Vagina (tissue), 2 donors: Measurements from ENCODE around the gene IL18BP. TPM values are rescaled to one million over a fixed set of nuclear protein-coding genes. Genes with fewer than 3 reads are reported as not detected.
A peak's percentile ranks its signal among the peaks of the same experiment; 100 is the strongest.

Experiments used
- DNase-seq, 2 donors: peaks; one replicate each; pipeline ENCODE4 v3.0.0-alpha.2; 2017; ENCODE audit errors: extremely low spot score in 2 of 2
- H3K27ac ChIP-seq: fragments of 200-600 bp; sonication (generic); one replicate; pipeline ENCODE4 v1.5.1; 2019
- H3K27me3 ChIP-seq: fragments of 200-600 bp; sonication (generic); one replicate; pipeline ENCODE4 v1.5.1; 2019
- H3K36me3 ChIP-seq, 2 donors: fragments of 200-600 bp; sonication (generic); one replicate each; pipeline ENCODE4 v1.5.1; 2017 to 2019
- H3K4me1 ChIP-seq: fragments of 200-600 bp; sonication (generic); one replicate; pipeline ENCODE4 v1.5.1; 2019
- H3K4me3 ChIP-seq, 2 donors: fragments of 200-600 bp; sonication (generic); 1 replicate in 1 of 2; 2 replicates in 1 of 2; pipeline ENCODE4 v1.5.1; 2016 to 2019
- H3K9me3 ChIP-seq: fragments of 200-600 bp; sonication (generic); one replicate; pipeline ENCODE4 v1.5.1; 2019
- POLR2A ChIP-seq, 2 donors: fragments of 450-650 bp; IDR thresholded peaks; one replicate each; pipeline ENCODE4 v1.6.1; 2017; ENCODE audit warnings: antibody characterized with exemption in 2 of 2, mild to moderate bottlenecking in 2 of 2, moderate library complexity in 2 of 2
- POLR2AphosphoS5 ChIP-seq, 2 donors: sonication (generic); formaldehyde crosslinking; IDR thresholded peaks; one replicate each; pipeline ENCODE4 v1.9.0; 2017; ENCODE audit warnings: antibody characterized with exemption in 2 of 2, mild to moderate bottlenecking in 2 of 2, low read depth in 1 of 2; ENCODE audit not compliant: insufficient read depth in 1 of 2
- intact Hi-C: fragments of 100-400 bp; cut with DNase I; formaldehyde crosslinking; loops from one replicate; pipeline ENCODE4 v1.15.1; 2023
- total RNA-seq: library from RNA; depleted of rRNA; stranded (reverse); fragments of >200 nt; gene quantifications from one replicate; pipeline ENCODE4 v1.2.3, GENCODE V29; 2016
- TF ChIP-seq, protein P1 (sequence below), 3 experiments: fragments of 450-650 bp in 2 of 3; fragments of 200-600 bp in 1 of 3; sonication (generic) in 1 of 3; IDR thresholded peaks; one replicate each; pipeline ENCODE4 v1.5.1; 2017 to 2019; ENCODE audit warnings: antibody characterized with exemption in 3 of 3, mild to moderate bottlenecking in 2 of 3, moderate library complexity in 2 of 3

Gene IL18BP
- total RNA-seq, 1 donor from 2014 or later = 2.7 TPM

DNA sequence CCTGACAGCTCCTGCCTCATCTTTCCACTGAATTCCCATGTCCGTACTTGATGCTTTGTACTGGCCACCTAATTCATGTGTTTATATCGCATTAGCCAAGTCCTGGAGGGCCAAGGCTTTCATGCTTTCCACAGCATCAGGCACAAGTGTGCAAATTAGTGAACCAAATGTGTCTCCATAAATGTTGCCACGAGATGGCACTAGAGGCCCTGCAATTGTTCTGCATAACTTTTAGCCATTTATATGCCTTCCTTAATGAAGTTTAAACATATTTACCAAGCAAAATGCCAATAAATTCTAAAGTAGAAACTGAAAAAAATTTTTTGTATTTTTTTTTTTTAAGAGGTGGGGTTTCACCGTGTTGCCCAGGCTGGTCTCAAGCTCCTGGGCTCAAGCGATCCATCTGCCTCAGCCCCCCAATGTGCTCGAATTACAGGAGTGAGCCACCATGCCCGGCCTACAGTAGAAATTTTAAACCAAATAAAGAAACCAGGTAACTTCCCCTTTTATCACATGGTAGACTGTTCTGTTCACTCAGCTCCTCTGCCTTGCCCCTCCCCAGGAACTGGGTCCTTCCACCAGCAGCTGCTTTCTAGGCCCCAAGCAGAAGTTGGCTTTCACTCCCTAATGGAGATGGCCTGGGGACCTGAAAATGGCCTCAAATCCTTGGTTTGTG, 20.8 kb upstream of the IL18BP start:
- intact Hi-C loops = no loop called here
- TF ChIP-seq POLR2AphosphoS5 (IDR thresholded peaks at IDR 0.05; ENCODE audit: insufficient read depth in 1 of 2, low read depth in 1 of 2) = no peak
- TF ChIP-seq, protein P1, sequence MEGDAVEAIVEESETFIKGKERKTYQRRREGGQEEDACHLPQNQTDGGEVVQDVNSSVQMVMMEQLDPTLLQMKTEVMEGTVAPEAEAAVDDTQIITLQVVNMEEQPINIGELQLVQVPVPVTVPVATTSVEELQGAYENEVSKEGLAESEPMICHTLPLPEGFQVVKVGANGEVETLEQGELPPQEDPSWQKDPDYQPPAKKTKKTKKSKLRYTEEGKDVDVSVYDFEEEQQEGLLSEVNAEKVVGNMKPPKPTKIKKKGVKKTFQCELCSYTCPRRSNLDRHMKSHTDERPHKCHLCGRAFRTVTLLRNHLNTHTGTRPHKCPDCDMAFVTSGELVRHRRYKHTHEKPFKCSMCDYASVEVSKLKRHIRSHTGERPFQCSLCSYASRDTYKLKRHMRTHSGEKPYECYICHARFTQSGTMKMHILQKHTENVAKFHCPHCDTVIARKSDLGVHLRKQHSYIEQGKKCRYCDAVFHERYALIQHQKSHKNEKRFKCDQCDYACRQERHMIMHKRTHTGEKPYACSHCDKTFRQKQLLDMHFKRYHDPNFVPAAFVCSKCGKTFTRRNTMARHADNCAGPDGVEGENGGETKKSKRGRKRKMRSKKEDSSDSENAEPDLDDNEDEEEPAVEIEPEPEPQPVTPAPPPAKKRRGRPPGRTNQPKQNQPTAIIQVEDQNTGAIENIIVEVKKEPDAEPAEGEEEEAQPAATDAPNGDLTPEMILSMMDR (IDR thresholded peaks at IDR 0.05) = peak; percentile 10 to 62 (median 47)
- H3K27me3 ChIP-seq = no peaks in the 10 kb centered on the region
- H3K9me3 ChIP-seq = no peaks in the 10 kb centered on the region
- no peak for DNase-seq
- no peaks in the 10 kb centered on the region for H3K36me3 ChIP-seq
- H3K4me3 ChIP-seq = no peak overlapping the region
- no peak overlapping the region for H3K27ac ChIP-seq
- no peaks in the 10 kb centered on the region for H3K4me1 ChIP-seq

DNA sequence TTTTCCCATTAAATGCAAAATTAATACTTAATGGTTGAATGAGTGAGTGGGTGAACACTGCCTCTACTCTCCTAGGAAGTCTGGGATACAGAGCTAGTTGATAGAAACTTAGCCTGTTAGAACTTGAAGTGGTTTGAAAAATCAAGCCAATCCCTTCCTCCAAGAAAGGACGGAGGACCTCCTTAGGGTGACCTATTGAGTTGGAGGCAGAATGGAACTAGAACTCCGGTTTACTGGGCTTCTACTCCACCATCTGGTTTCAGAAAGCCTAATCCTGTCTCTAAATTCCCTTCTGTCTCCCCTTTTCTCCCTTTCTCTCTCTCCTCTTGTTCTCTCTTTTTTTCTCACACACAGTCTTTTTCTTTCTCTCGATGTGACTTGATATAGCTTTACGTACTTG, 19.6 kb upstream of the IL18BP start:
- TF ChIP-seq, protein P1 (IDR thresholded peaks at IDR 0.05) = no peak
- no peak for TF ChIP-seq POLR2AphosphoS5 (IDR thresholded peaks at IDR 0.05; ENCODE audit: insufficient read depth in 1 of 2, low read depth in 1 of 2)
- TF ChIP-seq POLR2A (IDR thresholded peaks at IDR 0.05) = no peak
- Histone ChIP-seq H3K4me3 (no peak overlapping the region), H3K27ac (no peak overlapping the region), H3K27me3 (no peaks in the 10 kb centered on the region), H3K36me3 (no peaks in the 10 kb centered on the region), H3K4me1 (no peaks in the 10 kb centered on the region), H3K9me3 (no peaks in the 10 kb centered on the region)
- intact Hi-C loops = no loop called here
- DNase-seq = no peak

DNA sequence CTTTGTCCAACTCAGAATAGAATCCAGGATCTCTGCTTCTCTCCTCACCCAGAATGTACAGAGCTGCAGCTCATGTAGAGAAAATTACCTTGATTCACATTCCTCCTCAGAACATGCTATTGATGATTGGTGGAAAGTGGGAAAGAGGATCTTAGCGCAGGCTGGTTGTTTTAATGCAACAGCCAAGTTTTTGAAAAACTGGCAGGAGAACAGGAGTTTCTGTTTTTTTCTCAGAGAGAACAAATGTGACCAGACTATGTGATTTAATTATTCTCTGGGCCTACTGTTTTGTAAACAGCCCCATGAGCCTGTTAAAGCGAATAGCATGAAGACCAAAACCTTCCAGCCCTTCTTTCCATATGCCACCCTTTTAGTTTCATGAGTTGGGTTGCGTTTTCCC, 19.1 kb upstream of the IL18BP start:
- no peak for DNase-seq
- Histone ChIP-seq H3K4me1 (no peaks in the 10 kb centered on the region), H3K9me3 (no peaks in the 10 kb centered on the region), H3K27me3 (no peaks in the 10 kb centered on the region), H3K36me3 (no peaks in the 10 kb centered on the region), H3K27ac (no peak overlapping the region), H3K4me3 (no peak overlapping the region)
- TF ChIP-seq POLR2A (IDR thresholded peaks at IDR 0.05) (no peak), POLR2AphosphoS5 (IDR thresholded peaks at IDR 0.05; ENCODE audit: insufficient read depth in 1 of 2, low read depth in 1 of 2) (no peak)
- TF ChIP-seq, protein P1 (IDR thresholded peaks at IDR 0.05) = no peak
- intact Hi-C loops = no loop called here

DNA sequence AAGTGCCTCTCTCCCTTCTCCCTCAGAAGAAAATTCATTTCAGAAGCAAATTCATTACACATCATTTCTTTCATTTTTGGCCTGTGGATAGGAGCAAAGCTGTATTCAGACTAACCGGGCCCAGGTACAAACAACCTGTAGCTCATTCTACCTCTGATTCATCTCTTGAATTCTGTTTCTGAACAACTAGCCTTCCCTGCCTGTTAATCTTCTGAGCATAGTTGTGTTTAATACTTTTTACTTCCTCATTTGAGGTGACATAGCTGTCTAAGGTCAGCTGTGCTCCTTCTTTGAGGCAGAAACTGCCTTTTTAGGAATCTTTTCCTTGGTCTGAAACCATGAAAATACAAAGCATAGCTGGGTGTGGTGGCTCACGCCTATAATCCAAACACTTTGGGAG, 12.6 kb upstream of the IL18BP start:
- Histone ChIP-seq H3K27ac (no peak overlapping the region), H3K27me3 (no peaks in the 10 kb centered on the region), H3K4me3 (no peak overlapping the region), H3K36me3 (no peaks in the 10 kb centered on the region), H3K4me1 (peaks cover 9% of the 10 kb centered on the region), H3K9me3 (no peaks in the 10 kb centered on the region)
- DNase-seq = no peak
- intact Hi-C loops = no loop called here
- TF ChIP-seq POLR2A (IDR thresholded peaks at IDR 0.05) (no peak), POLR2AphosphoS5 (IDR thresholded peaks at IDR 0.05; ENCODE audit: insufficient read depth in 1 of 2, low read depth in 1 of 2) (no peak)
- TF ChIP-seq, protein P1 (IDR thresholded peaks at IDR 0.05) = no peak

DNA sequence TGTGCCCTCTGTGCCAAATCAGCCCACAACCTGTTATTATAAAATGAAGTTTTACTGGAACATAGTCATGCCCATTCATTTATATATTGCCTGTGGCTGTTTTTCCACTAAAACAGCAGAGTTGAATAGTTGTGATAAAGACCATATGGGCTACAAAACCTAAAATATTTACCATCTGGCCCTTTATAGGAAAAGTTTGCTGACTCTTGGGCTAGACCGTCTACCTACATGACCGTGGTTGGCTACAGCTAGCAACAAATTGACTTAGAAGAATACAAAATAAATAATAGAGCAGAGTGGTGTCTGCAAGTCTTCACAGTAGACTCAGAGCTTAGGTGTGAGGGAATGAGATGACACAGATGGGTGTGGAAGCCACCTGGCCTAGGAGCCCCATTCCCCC, 11.2 kb upstream of the IL18BP start:
- H3K27ac ChIP-seq = no peak overlapping the region
- intact Hi-C loops = no loop called here
- no peak overlapping the region for H3K4me3 ChIP-seq
- no peak for DNase-seq
- H3K4me1 ChIP-seq = peaks cover 9% of the 10 kb centered on the region
- H3K36me3 ChIP-seq = no peaks in the 10 kb centered on the region
- no peaks in the 10 kb centered on the region for H3K27me3 ChIP-seq
- TF ChIP-seq, protein P1 (IDR thresholded peaks at IDR 0.05) = no peak
- TF ChIP-seq POLR2A (IDR thresholded peaks at IDR 0.05) (no peak), POLR2AphosphoS5 (IDR thresholded peaks at IDR 0.05; ENCODE audit: insufficient read depth in 1 of 2, low read depth in 1 of 2) (no peak)
- H3K9me3 ChIP-seq = no peaks in the 10 kb centered on the region
